DOHH2 (cell line): ENCODE data around the gene DSE.

ENCODE experiments used
- H3F3A ChIP-seq: fragments of 200-600 bp; sonication (generic), shearing (Covaris generic); 2 replicates; pipeline ENCODE4 v1.6.0; 2016; ENCODE audit warnings: antibody characterized with exemption, mild to moderate bottlenecking; ENCODE audit not compliant: control insufficient read depth, insufficient read depth
- H3K27ac ChIP-seq: fragments of 200-600 bp; sonication (generic); 2 replicates; pipeline ENCODE4 v1.5.1; 2014; ENCODE audit warnings: low read depth, mild to moderate bottlenecking, low read length, moderate library complexity
- H3K27me3 ChIP-seq: fragments of 200-600 bp; sonication (generic); 2 replicates; pipeline ENCODE4 v1.6.1; 2014; ENCODE audit warnings: mild to moderate bottlenecking, low read length, mixed read lengths; ENCODE audit not compliant: control insufficient read depth
- H3K36me3 ChIP-seq: fragments of 200-600 bp; sonication (generic); 2 replicates; pipeline ENCODE4 v1.6.1; 2014; ENCODE audit warnings: mild to moderate bottlenecking, low read length, moderate library complexity, mixed read lengths; ENCODE audit not compliant: control insufficient read depth
- H3K4me1 ChIP-seq: fragments of 200-600 bp; sonication (generic); 2 replicates; pipeline ENCODE4 v1.6.1; 2014; ENCODE audit warnings: mild to moderate bottlenecking, low read length, mixed read lengths; ENCODE audit not compliant: control insufficient read depth
- H3K4me2 ChIP-seq: fragments of 200-600 bp; sonication (generic); 2 replicates; pipeline ENCODE4 v1.6.0; 2014; ENCODE audit warnings: mild to moderate bottlenecking, low read length, moderate library complexity
- H3K4me3 ChIP-seq: fragments of 200-600 bp; sonication (generic); 2 replicates; pipeline ENCODE4 v1.5.1; 2014; ENCODE audit warnings: mild to moderate bottlenecking, low read length, mixed read lengths
- H3K79me2 ChIP-seq: fragments of 200-600 bp; sonication (generic); 2 replicates; pipeline ENCODE4 v1.6.1; 2014; ENCODE audit warnings: mild to moderate bottlenecking, low read length, mixed read lengths; ENCODE audit not compliant: control insufficient read depth
- H3K9me2 ChIP-seq: fragments of 200-600 bp; sonication (generic); replicated peaks from 2 replicates; pipeline ENCODE4 v1.6.1; 2014; ENCODE audit warnings: mild to moderate bottlenecking, low read length, mixed read lengths; ENCODE audit not compliant: control insufficient read depth
- H3K9me3 ChIP-seq: fragments of 200-600 bp; sonication (generic); 2 replicates; pipeline ENCODE4 v1.6.1; 2014; ENCODE audit warnings: antibody characterized with exemption, low read length, mixed read lengths; ENCODE audit not compliant: control insufficient read depth, insufficient read depth
- H4K20me1 ChIP-seq: fragments of 200-600 bp; sonication (generic); 2 replicates; pipeline ENCODE4 v1.6.0; 2014; ENCODE audit warnings: low read depth, mild to moderate bottlenecking, antibody characterized with exemption, low read length, moderate library complexity; ENCODE audit not compliant: control insufficient read depth, insufficient read depth
- CTCF ChIP-seq: fragments of 200-600 bp; sonication (generic); IDR thresholded peaks from one replicate; pipeline ENCODE4 v1.5.1; 2014; ENCODE audit warnings: antibody characterized with exemption, mild to moderate bottlenecking, low read depth, low read length; ENCODE audit not compliant: poor library complexity, severe bottlenecking
- EZH2phosphoT487 ChIP-seq: fragments of 200-600 bp; sonication (generic); IDR thresholded peaks from 2 replicates; pipeline ENCODE4 v1.6.1; 2017; ENCODE audit warnings: borderline replicate concordance, mild to moderate bottlenecking, antibody characterized with exemption, low read length, moderate library complexity, mixed read lengths

DSE gene

DNA sequence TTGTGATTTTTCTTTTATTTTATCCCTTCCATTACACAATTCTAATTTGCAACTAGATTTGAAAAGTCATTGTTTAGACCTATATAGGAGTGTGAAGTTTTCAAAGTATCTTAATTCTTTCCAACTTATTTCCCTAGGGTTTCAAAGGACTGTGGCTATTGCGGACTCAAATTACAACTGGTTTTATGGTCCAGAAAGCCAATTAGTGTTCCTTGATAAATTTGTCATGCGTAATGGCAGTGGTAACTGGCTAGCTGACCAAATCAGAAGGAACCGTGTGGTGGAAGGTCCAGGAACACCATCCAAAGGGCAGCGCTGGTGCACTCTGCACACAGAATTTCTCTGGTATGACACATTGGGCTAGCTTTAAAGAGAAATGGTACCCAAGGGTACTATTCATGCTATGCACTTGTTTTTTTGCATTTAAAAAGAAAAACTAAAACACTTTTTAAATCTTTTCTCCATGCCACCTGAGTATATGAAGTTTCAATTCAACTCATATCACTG lies 62.5 kb downstream of the DSE start:
- H3F3A ChIP-seq, result no peaks in the 10 kb centered on the region
- TF ChIP-seq CTCF (no peak), EZH2phosphoT487 (no peak)
- no peaks in the 10 kb centered on the region for H3K9me3 ChIP-seq
- no peaks in the 10 kb centered on the region for H3K9me2 ChIP-seq
- no peaks in the 10 kb centered on the region for H3K36me3 ChIP-seq
- no peak overlapping the region for H3K27ac ChIP-seq
- H3K27me3 ChIP-seq, result no peaks in the 10 kb centered on the region
- H3K4me1 ChIP-seq, result no peaks in the 10 kb centered on the region
- no peaks in the 10 kb centered on the region for H3K79me2 ChIP-seq
- H4K20me1 ChIP-seq, result no peaks in the 10 kb centered on the region
- H3K4me2 ChIP-seq, result no peak overlapping the region
- H3K4me3 ChIP-seq, result no peak overlapping the region

- no peaks in the 10 kb centered on the region for H3K79me2 ChIP-seq
- no peak overlapping the region for H3K4me3 ChIP-seq
- no peak overlapping the region for H3K4me2 ChIP-seq
- H4K20me1 ChIP-seq, result no peaks in the 10 kb centered on the region
- no peaks in the 10 kb centered on the region for H3K9me2 ChIP-seq
- H3K27me3 ChIP-seq, result 0 out of 2 replicates have a peak, but pooled peaks cover 3% of the 10 kb centered on the region
- H3K27ac ChIP-seq, result no peak overlapping the region
- no peaks in the 10 kb centered on the region for H3F3A ChIP-seq
- no peaks in the 10 kb centered on the region for H3K36me3 ChIP-seq
- H3K9me3 ChIP-seq, result no peaks in the 10 kb centered on the region
- TF ChIP-seq CTCF, result no peak
- TF ChIP-seq EZH2phosphoT487, result no peak
- H3K4me1 ChIP-seq, result peaks cover 6% of the 10 kb centered on the region; the same call in 1 of the 2 replicates
Observed at GRCh38 chr6:116434056-116434725, 63.4 kb downstream of the DSE start.

- Histone ChIP-seq H3K9me2 (no peaks in the 10 kb centered on the region), H3K27ac (no peak overlapping the region), H3K9me3 (no peaks in the 10 kb centered on the region), H3K4me1 (peaks cover 6% of the 10 kb centered on the region; the same call in 1 of the 2 replicates), H4K20me1 (no peaks in the 10 kb centered on the region), H3K4me3 (no peak overlapping the region), H3K4me2 (no peak overlapping the region), H3K27me3 (peaks cover 14% of the 10 kb centered on the region), H3F3A (no peaks in the 10 kb centered on the region), H3K79me2 (no peaks in the 10 kb centered on the region), H3K36me3 (no peaks in the 10 kb centered on the region)
- TF ChIP-seq CTCF (no peak), EZH2phosphoT487 (no peak)
Observed at GRCh38 chr6:116436586-116436985, 65.8 kb downstream of the DSE start.
